GM12878 (cell line): ENCODE results near the gene GJA1.
"Not testable (repeated sequence)": the region's sequence is repeated elsewhere in the genome, so short reads cannot be mapped to it uniquely, and the experiment has no call there.

Source experiments
- BCLAF1 ChIP-seq: fragments of 450-650 bp; IDR thresholded peaks from 2 replicates; pipeline ENCODE4 v1.6.1; 2017; ENCODE audit warnings: antibody characterized with exemption, mild to moderate bottlenecking, moderate library complexity
- BMI1 ChIP-seq: fragments of 450-650 bp; IDR thresholded peaks from 2 replicates; pipeline ENCODE4 v1.6.1; 2016; ENCODE audit warnings: mild to moderate bottlenecking, moderate library complexity, borderline replicate concordance
- CEBPZ ChIP-seq: fragments of 150-350 bp; IDR thresholded peaks from 2 replicates; pipeline ENCODE4 v1.6.1; 2016; ENCODE audit warnings: low read depth, low read length
- CTCF ChIP-seq, 3 experiments: IDR thresholded peaks in 2 of 3; conservative IDR thresholded peaks in 1 of 3; 2 replicates each; pipeline ENCODE4 v1.5.1; 2011; ENCODE audit warnings: low read depth in 3 of 3, low read length in 3 of 3, mild to moderate bottlenecking in 3 of 3, control low read depth in 2 of 3, moderate library complexity in 2 of 3, inconsistent platforms in 1 of 3, mixed read lengths in 1 of 3; ENCODE audit not compliant: control insufficient read depth in 2 of 3, insufficient read depth in 1 of 3; ENCODE audit errors: extremely low read depth in 1 of 3
- EP300 ChIP-seq, 2 experiments: fragments of 150-350 bp in 1 of 2; IDR thresholded peaks; 2 replicates each; pipeline ENCODE4 v1.6.1; 2011 to 2012; ENCODE audit warnings: low read depth in 2 of 2, low read length in 2 of 2, borderline replicate concordance in 1 of 2, improper control_type of control experiment in 1 of 2, inconsistent platforms in 1 of 2; ENCODE audit not compliant: control insufficient read depth in 1 of 2
- EZH2 ChIP-seq: IDR thresholded peaks from 2 replicates; pipeline ENCODE4 v1.6.1; 2012; ENCODE audit warnings: low read depth, mild to moderate bottlenecking, control low read depth, inconsistent platforms, low read length, borderline replicate concordance; ENCODE audit not compliant: control insufficient read depth
- FOS ChIP-seq: IDR thresholded peaks from 3 replicates; pipeline ENCODE4 v1.6.1; 2011; ENCODE audit warnings: borderline replicate concordance; ENCODE audit not compliant: insufficient read length; ENCODE audit errors: extremely low read depth
- IKZF1 ChIP-seq: fragments of 450-650 bp; conservative IDR thresholded peaks from 2 replicates; pipeline ENCODE4 v1.6.1; 2017; ENCODE audit warnings: antibody characterized with exemption, mild to moderate bottlenecking
- JUNB ChIP-seq: IDR thresholded peaks from 2 replicates; pipeline ENCODE4 v1.6.1; 2016; ENCODE audit warnings: antibody characterized with exemption, mild to moderate bottlenecking
- PML ChIP-seq: IDR thresholded peaks from 2 replicates; pipeline ENCODE4 v1.6.1; 2012; ENCODE audit warnings: low read length, inconsistent platforms
- POLR2A ChIP-seq: IDR thresholded peaks from 2 replicates; pipeline ENCODE4 v1.6.1; 2011; ENCODE audit warnings: low read depth, mild to moderate bottlenecking, low read length
- TARDBP ChIP-seq: IDR thresholded peaks from 2 replicates; pipeline ENCODE4 v1.6.1; 2016; ENCODE audit warnings: borderline replicate concordance

GRCh38 chr6:121446705-121447104 is 11.3 kb downstream of the GJA1 start:
- not testable (repeated sequence) for TF ChIP-seq BCLAF1; PML; TARDBP; CTCF (IDR thresholded peaks at IDR 0.05 in 2 of 3, conservative IDR thresholded peaks at IDR 0.05 in 1 of 3; ENCODE audit: control insufficient read depth in 2 of 3, extremely low read depth in 1 of 3, insufficient read depth in 1 of 3, low read depth in 3 of 3, low read length in 3 of 3); BMI1; IKZF1; FOS; POLR2A; EZH2; JUNB; EP300 (IDR thresholded peaks at IDR 0.05; ENCODE audit: borderline replicate concordance in 1 of 2, control insufficient read depth in 1 of 2, low read depth in 2 of 2, low read length in 2 of 2); CEBPZ
